Heart left ventricle (tissue), 13 donors: ENCODE data around the gene MPLKIP.
"Not testable (repeated sequence)": the region's sequence is repeated elsewhere in the genome, so short reads cannot be mapped to it uniquely, and the experiment has no call there.

Source experiments
- POLR2A ChIP-seq, 2 donors: fragments of 450-650 bp; IDR thresholded peaks; one replicate each; pipeline ENCODE4 v1.6.1; 2017; ENCODE audit warnings: antibody characterized with exemption in 2 of 2, mild to moderate bottlenecking in 2 of 2, moderate library complexity in 2 of 2
- TF ChIP-seq, protein P1 (sequence below), 12 donors: fragments of 200-600 bp; sonication (generic) in 4 of 12; IDR thresholded peaks; one replicate each; pipeline versions ENCODE4 v1.5.0 to v1.8.0; 2018 to 2022; ENCODE audit warnings: antibody characterized with exemption in 12 of 12, mild to moderate bottlenecking in 5 of 12
- donor health status: ischemic (EF 13 %, LVEDD 7.1; RV severe dilation, severe dysfunction).
- donor health status: DM: no; HTN: yes; CAD: no.
- donor health status: DM: no; HTN: no; CAD: no.
- donor health status: ischemic (EF 25% LVEDD 6.9; RV normal size, moderate dysfunction).
- donor health status: ischemic (EF 25% LVEDD 5.7; RV mildly dilated, moderate dysfunction).
- donor health status: ischemic (EF 35%, LVEDD 5.7; RV mildly dilated, moderate dysfunction).
- donor health status: nonischemic (EF 11% LVEDD 7.7; RV severe dilation, severe dysfunction).
- donor health status: DM: yes; HTN: yes; CAD: no.
- donor health status: PGD.
- donor health status: ischemic (EF 29% LVEDD 5.4; RV normal size, mild dysfunction).
- donor health status: nonischemic (EF 23%, LVEDD 6.1; RV moderate dilation, normal function).

DNA sequence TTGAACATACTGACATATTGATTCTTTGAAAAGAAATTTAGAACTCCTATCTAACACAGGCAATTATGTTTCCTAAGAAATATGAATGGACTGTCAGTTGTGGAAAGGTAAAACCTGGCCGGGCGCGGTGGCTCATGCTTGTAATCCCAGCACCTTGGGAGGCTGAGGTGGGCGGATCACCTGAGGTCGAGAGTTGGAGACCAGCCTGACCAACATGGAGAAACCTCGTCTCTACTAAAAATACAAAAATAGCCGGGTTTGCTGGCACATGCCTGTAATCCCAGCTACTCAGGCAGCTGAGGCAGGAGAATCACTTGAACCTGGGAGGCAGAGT is 13.8 kb upstream of the MPLKIP start:
- not testable (repeated sequence) for TF ChIP-seq POLR2A (IDR thresholded peaks at IDR 0.05)
- TF ChIP-seq, protein P1, sequence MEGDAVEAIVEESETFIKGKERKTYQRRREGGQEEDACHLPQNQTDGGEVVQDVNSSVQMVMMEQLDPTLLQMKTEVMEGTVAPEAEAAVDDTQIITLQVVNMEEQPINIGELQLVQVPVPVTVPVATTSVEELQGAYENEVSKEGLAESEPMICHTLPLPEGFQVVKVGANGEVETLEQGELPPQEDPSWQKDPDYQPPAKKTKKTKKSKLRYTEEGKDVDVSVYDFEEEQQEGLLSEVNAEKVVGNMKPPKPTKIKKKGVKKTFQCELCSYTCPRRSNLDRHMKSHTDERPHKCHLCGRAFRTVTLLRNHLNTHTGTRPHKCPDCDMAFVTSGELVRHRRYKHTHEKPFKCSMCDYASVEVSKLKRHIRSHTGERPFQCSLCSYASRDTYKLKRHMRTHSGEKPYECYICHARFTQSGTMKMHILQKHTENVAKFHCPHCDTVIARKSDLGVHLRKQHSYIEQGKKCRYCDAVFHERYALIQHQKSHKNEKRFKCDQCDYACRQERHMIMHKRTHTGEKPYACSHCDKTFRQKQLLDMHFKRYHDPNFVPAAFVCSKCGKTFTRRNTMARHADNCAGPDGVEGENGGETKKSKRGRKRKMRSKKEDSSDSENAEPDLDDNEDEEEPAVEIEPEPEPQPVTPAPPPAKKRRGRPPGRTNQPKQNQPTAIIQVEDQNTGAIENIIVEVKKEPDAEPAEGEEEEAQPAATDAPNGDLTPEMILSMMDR (IDR thresholded peaks at IDR 0.05), result not testable (repeated sequence)
